ENCODE results near the gene STT3A. TPM values are rescaled to one million over a fixed set of nuclear protein-coding genes. Genes with fewer than 3 reads are reported as not detected.

Gene STT3A
- total RNA-seq, 1 experiment from 2014 or later = 229 TPM

DNA sequence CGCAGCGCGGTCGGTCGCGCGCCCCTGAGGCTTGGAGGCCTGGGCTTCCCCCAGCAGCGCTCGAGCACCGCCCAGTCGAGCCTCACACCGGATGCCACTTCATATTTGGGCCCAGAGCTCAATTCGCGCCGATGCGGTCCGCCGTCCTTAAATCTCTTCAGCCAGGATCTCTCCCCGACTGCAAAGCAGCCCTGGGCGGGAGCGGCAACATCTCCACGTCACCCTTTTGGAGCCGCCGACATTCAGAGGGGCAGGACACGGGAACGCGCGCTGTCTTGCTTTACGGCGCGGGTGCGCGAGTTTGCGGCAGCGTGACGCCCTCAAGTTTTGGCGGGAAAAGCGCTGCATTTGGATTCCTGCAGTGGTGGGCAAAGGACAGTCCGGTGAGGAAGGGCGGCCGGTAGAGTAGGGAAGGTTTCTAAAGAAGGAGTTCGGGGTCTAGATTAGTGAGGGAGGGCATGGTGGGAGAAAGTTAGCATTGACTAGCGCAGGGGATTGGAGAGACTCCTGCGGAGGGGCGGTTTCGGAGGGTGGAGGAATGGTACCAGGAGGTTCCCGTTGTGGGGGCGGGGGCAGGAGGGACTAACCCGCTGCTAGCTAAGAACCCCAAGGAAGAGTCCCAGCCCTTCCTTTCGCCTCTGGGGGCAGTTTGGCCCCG is 33.1 kb downstream of the STT3A start:
- Histone ChIP-seq H3K4me3 (ENCODE audit: low read depth in 2 of 2, low read length in 2 of 2) (peak overlapping the region; percentile 67 to 74), H3K9me3 (ENCODE audit: control insufficient read depth, insufficient read depth, low read depth, low read length) (no peaks in the 10 kb centered on the region), H3K36me3 (ENCODE audit: control insufficient read depth, insufficient read depth, low read length) (peaks cover 23% of the 10 kb centered on the region), H3K27me3 (ENCODE audit: control insufficient read depth, insufficient read depth, low read length) (no peaks in the 10 kb centered on the region), H3K4me1 (ENCODE audit: control insufficient read depth, insufficient read depth, low read length) (peaks cover 29% of the 10 kb centered on the region), H3K27ac (ENCODE audit: low read length) (peak overlapping the region; percentile 87)
- TF ChIP-seq, protein P1, sequence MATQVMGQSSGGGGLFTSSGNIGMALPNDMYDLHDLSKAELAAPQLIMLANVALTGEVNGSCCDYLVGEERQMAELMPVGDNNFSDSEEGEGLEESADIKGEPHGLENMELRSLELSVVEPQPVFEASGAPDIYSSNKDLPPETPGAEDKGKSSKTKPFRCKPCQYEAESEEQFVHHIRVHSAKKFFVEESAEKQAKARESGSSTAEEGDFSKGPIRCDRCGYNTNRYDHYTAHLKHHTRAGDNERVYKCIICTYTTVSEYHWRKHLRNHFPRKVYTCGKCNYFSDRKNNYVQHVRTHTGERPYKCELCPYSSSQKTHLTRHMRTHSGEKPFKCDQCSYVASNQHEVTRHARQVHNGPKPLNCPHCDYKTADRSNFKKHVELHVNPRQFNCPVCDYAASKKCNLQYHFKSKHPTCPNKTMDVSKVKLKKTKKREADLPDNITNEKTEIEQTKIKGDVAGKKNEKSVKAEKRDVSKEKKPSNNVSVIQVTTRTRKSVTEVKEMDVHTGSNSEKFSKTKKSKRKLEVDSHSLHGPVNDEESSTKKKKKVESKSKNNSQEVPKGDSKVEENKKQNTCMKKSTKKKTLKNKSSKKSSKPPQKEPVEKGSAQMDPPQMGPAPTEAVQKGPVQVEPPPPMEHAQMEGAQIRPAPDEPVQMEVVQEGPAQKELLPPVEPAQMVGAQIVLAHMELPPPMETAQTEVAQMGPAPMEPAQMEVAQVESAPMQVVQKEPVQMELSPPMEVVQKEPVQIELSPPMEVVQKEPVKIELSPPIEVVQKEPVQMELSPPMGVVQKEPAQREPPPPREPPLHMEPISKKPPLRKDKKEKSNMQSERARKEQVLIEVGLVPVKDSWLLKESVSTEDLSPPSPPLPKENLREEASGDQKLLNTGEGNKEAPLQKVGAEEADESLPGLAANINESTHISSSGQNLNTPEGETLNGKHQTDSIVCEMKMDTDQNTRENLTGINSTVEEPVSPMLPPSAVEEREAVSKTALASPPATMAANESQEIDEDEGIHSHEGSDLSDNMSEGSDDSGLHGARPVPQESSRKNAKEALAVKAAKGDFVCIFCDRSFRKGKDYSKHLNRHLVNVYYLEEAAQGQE (IDR thresholded peaks at IDR 0.05; ENCODE audit: insufficient read depth in 1 of 2, low read depth in 2 of 2, low read length in 1 of 2) = peak; percentile 49; a peak in 2 of 4 replicates
- TF ChIP-seq SIN3A (IDR thresholded peaks at IDR 0.05; ENCODE audit: borderline replicate concordance, insufficient read depth, low read depth, low read length) (peak; percentile 96; the same call in 1 of the 2 replicates), POLR2AphosphoS5 (IDR thresholded peaks at IDR 0.05; ENCODE audit: low read depth, low read length) (peak; percentile 68), TCF7L2 (IDR thresholded peaks at IDR 0.05; ENCODE audit: low read depth, low read length) (peak; percentile 94)
- TF ChIP-seq, protein P2, sequence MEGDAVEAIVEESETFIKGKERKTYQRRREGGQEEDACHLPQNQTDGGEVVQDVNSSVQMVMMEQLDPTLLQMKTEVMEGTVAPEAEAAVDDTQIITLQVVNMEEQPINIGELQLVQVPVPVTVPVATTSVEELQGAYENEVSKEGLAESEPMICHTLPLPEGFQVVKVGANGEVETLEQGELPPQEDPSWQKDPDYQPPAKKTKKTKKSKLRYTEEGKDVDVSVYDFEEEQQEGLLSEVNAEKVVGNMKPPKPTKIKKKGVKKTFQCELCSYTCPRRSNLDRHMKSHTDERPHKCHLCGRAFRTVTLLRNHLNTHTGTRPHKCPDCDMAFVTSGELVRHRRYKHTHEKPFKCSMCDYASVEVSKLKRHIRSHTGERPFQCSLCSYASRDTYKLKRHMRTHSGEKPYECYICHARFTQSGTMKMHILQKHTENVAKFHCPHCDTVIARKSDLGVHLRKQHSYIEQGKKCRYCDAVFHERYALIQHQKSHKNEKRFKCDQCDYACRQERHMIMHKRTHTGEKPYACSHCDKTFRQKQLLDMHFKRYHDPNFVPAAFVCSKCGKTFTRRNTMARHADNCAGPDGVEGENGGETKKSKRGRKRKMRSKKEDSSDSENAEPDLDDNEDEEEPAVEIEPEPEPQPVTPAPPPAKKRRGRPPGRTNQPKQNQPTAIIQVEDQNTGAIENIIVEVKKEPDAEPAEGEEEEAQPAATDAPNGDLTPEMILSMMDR (IDR thresholded peaks at IDR 0.05) = no peak
- CTCF ChIA-PET = interaction anchor here (0.5 kb wide), 1 partner anchor 255 kb away, joined by 4 read pairs; no protein-coding TSS in a partner anchor
- DNase-seq (ENCODE audit: low read depth, low spot score) (peak; percentile 85), ATAC-seq (peak; percentile 92)
- no TSS peak for BruUV-seq (replicated peaks)
- in situ Hi-C loops (cut with HindIII; ENCODE audit: low pct_unique_long_range_greater_than_20kb, low sequenced_read_pairs) (no loop called here), intact Hi-C loops (cut with micrococcal nuclease; ENCODE audit: unreplicated experiment) (loop anchor here (5.0 kb wide), 1 partner anchor 247 kb away; no protein-coding TSS in a partner anchor)
- POLR2A ChIA-PET = interaction anchor here (0.7 to 1.0 kb wide), 2 partner anchors 34 to 262 kb away, joined by 3 read pairs; no protein-coding TSS in a partner anchor

DNA sequence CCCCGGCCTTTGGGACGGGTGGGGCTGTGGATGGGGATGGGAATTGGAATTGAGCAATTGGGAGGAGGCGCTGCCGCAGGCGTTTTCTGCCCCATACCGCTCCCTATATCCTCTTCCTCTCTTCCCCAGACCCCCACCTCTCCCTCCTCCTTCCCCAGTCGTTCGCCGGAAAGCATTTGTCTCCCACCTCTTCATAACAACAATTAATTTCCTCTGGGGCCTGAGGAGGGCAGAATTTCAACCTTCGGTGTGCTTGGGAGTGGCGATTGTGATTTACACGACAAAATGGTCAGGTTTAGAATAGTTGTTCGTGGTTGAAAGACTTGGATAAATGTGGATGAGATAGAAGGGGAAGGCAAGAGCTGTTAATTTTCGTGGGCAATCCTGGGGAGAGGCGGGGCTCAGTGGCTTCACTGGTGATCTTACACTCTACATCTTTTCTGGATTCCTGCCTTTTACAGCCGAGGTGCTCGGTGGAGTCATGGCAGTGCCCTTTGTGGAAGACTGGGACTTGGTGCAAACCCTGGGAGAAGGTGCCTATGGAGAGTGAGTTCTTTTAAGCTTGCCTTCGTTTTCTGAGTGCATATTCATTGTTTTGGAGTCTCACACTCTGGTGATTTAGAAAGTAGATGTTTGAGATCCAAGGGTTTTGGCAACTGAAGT is 33.8 kb downstream of the STT3A start:
- Histone ChIP-seq H3K27ac (ENCODE audit: low read length) (peak overlapping the region; percentile 87), H3K36me3 (ENCODE audit: control insufficient read depth, insufficient read depth, low read length) (peaks cover 19% of the 10 kb centered on the region), H3K4me3 (ENCODE audit: low read depth in 2 of 2, low read length in 2 of 2) (peak overlapping the region; percentile 67 to 74), H3K4me1 (ENCODE audit: control insufficient read depth, insufficient read depth, low read length) (peaks cover 24% of the 10 kb centered on the region), H3K27me3 (ENCODE audit: control insufficient read depth, insufficient read depth, low read length) (no peaks in the 10 kb centered on the region), H3K9me3 (ENCODE audit: control insufficient read depth, insufficient read depth, low read depth, low read length) (no peaks in the 10 kb centered on the region)
- intact Hi-C loops (cut with micrococcal nuclease; ENCODE audit: unreplicated experiment) = loop anchor here (5.0 kb wide), 1 partner anchor 246 kb away; no protein-coding TSS in a partner anchor
- peak; percentile 68 for DNase-seq (ENCODE audit: low read depth, low spot score)
- ATAC-seq = peak; percentile 10; the same call in 1 of the 2 replicates
- TF ChIP-seq, protein P2 (IDR thresholded peaks at IDR 0.05) = peak; percentile 70
- TF ChIP-seq POLR2AphosphoS5 (IDR thresholded peaks at IDR 0.05; ENCODE audit: low read depth, low read length) (0 out of 2 replicates have a peak, but pooled peaks have one; percentile 12), TCF7L2 (IDR thresholded peaks at IDR 0.05; ENCODE audit: low read depth, low read length) (no peak), SIN3A (IDR thresholded peaks at IDR 0.05; ENCODE audit: borderline replicate concordance, insufficient read depth, low read depth, low read length) (peak; percentile 76; the same call in 1 of the 2 replicates)
- TF ChIP-seq, protein P1 (IDR thresholded peaks at IDR 0.05; ENCODE audit: insufficient read depth in 1 of 2, low read depth in 2 of 2, low read length in 1 of 2) = no peak
- TSS peak; percentile 79 for BruUV-seq (replicated peaks)
- in situ Hi-C loops (cut with HindIII; ENCODE audit: low pct_unique_long_range_greater_than_20kb, low sequenced_read_pairs) = no loop called here
- ChIA-PET CTCF (no interaction called here), POLR2A (interaction anchor here (0.6 to 1.0 kb wide), 2 partner anchors 34 to 1524 kb away, joined by 3 to 4 read pairs; no protein-coding TSS in a partner anchor)
